IPS DF 6.9 (cell line): ENCODE data around the gene IRF8.

ENCODE experiments used
- DNase-seq: peaks from one replicate; pipeline ENCODE4 v3.0.0-alpha.2; 2013; ENCODE audit warnings: low read depth, low spot score
- H3K27ac ChIP-seq: one replicate; pipeline ENCODE4 v1.5.1; 2013; ENCODE audit warnings: low read length, control low read depth
- H3K27me3 ChIP-seq: 2 replicates; pipeline ENCODE4 v1.6.1; 2013; ENCODE audit warnings: mild to moderate bottlenecking, low read length; ENCODE audit not compliant: control insufficient read depth, insufficient read depth
- H3K36me3 ChIP-seq: 2 replicates; pipeline ENCODE4 v1.6.1; 2013; ENCODE audit warnings: low read length; ENCODE audit not compliant: control insufficient read depth, insufficient read depth
- H3K4me1 ChIP-seq: 2 replicates; pipeline ENCODE4 v1.6.1; 2013; ENCODE audit warnings: low read length; ENCODE audit not compliant: control insufficient read depth, insufficient read depth
- H3K4me3 ChIP-seq: 2 replicates; pipeline ENCODE4 v1.5.1; 2013; ENCODE audit warnings: mild to moderate bottlenecking, low read length
- H3K9me3 ChIP-seq: 2 replicates; pipeline ENCODE4 v1.6.1; 2013; ENCODE audit warnings: low read length, inconsistent platforms; ENCODE audit not compliant: control insufficient read depth, insufficient read depth
- WGBS: extraction: QIAGEN DNeasy Blood & Tissue Kit; methylation state at CpG from one replicate; pipeline ENCODE4 v1.1.7; 2013; ENCODE audit warnings: mixed read lengths, missing lambda C conversion rate; ENCODE audit not compliant: insufficient read length, insufficient coverage; 5-methylcytosine and 5-hydroxymethylcytosine counted together

Gene IRF8

DNA sequence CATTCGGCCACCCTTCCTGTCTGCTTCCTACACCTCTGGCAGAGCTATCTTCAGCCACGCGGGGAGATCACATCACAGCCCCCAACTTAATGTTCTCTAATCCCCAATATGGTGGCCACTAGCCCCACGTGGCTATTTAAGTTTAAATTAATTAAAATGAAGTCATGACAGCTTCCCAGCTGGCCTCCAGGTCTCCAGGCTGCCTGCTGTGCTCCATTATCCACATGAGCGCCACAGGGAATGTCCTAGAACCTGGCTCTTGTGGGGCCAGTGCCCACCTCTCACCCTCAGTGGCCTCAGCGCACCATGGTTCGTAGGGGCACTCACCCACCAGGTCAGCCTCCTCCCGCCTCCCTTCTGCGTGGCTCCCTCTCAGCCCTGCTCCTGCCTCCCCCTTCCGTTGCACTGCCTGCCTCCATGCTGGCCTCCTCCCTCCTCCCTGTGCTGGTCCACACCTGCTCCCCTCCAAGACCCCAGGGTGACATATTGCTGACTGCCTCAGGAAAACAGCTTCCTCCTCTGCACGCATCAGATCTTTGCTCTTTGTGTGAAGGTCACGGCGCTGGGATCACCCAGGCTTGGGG, 47.7 kb downstream of the IRF8 start:
- H3K27ac ChIP-seq, result no peak overlapping the region
- no peak overlapping the region for H3K4me3 ChIP-seq
- no peaks in the 10 kb centered on the region; the same call in 1 of the 2 replicates for H3K4me1 ChIP-seq
- no CpG with 5 or more reads among the region's 13 CpGs for WGBS
- H3K27me3 ChIP-seq, result no peaks in the 10 kb centered on the region
- DNase-seq, result no peak
- H3K36me3 ChIP-seq, result no peaks in the 10 kb centered on the region
- H3K9me3 ChIP-seq, result no peaks in the 10 kb centered on the region

DNA sequence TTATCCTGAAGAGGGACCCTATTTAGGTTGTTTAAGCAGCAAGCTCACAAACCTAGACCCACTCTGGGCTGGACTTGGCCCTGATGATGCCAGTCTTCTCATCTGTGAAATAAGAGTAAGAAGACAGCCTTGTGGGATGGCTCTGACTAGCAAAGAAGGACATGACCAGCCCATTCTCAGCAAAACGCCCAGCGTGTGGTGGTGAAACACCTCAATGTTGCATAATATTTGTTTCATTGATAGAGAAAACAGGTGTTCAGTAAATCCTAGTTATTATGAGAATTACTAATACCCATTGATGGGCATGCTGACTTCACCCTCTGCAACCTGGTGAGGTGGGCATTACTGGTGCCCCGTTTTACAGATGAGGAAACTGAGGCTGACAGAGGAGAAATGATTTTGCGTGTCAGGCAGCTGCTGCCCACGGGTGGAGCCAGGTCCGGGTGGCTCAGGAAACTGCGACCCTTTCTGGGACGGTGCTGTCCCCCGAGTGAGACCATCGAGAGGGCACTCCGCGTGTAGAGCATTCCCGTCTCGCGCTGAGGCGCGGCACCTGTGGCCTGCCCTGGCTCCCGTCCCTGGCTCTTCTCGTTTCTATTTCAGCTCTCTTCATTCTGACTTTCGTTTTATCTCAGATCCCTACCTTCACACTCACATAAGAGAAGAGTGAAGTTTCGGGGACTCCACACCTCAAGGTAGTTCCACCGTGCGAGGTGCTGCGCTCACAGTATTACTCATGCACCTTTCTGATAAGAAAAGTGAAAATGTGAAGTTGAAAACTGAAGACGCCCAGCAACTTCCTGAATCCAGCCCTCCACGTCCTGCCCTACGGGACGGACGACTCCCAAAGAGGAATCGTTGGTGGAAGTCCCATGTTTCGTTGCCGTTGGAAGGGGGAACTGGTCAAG, 48.5 kb downstream of the IRF8 start:
- DNase-seq, result no peak
- H3K4me3 ChIP-seq, result no peak overlapping the region
- H3K27me3 ChIP-seq, result no peaks in the 10 kb centered on the region
- no peaks in the 10 kb centered on the region for H3K36me3 ChIP-seq
- H3K27ac ChIP-seq, result no peak overlapping the region
- no CpG with 5 or more reads among the region's 32 CpGs for WGBS
- H3K4me1 ChIP-seq, result no peaks in the 10 kb centered on the region; the same call in 1 of the 2 replicates
- H3K9me3 ChIP-seq, result no peaks in the 10 kb centered on the region

DNA sequence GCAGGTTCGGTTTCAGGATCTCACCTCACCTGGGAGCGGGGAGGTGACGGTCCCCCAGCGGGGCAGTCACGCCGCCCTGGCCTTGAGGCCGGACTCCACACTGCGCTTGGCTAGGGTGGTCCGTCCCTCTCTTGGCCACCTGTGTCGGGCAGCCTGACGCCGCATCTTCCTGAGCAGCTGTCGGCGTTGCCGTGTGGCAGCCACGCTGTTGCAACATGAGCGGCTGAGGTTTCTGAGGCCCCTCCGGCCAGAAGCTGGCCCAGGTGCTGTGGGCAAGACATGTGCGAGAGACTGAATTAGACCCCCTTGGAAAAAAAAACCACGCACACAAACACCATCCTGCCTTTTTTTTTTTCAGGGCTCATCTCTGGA, 49.2 kb downstream of the IRF8 start:
- Histone ChIP-seq H3K27me3 (no peaks in the 10 kb centered on the region), H3K4me1 (no peaks in the 10 kb centered on the region; the same call in 1 of the 2 replicates), H3K4me3 (no peak overlapping the region), H3K9me3 (no peaks in the 10 kb centered on the region), H3K36me3 (no peaks in the 10 kb centered on the region), H3K27ac (no peak overlapping the region)
- WGBS, result no CpG with 5 or more reads among the region's 20 CpGs
- no peak for DNase-seq

DNA sequence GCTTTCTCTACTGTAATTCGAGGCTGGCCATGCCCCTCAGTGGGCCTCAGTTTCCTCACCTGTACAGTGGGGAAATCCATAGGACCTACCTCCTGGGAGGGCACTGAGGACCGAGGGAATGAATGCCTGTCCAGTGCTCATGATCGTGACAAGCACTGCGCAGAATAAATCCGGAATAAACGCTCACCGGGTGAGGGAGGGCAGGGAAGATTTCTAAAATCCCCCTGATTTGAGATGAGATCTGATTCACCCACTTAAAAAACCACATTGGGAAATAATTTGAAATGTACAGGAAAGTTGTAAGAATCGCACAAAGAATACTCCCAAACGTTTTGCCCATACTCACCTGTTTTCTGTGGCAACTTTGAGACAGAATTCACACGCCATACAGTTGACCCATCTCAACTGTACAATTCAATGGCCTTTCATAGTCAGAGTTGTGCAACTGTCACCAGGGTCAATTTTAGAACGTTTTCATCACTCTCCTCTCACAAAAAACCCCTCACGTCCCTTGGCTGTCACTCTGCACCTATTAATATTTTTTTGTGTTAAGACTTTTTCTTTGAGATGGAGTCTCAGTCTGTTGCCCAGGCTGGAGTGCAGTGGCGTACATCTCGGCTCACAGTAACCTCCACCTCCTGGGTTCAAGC, 49.8 kb downstream of the IRF8 start:
- WGBS, result no CpG with 5 or more reads among the region's 14 CpGs
- Histone ChIP-seq H3K27ac (no peak overlapping the region), H3K27me3 (no peaks in the 10 kb centered on the region), H3K9me3 (no peaks in the 10 kb centered on the region), H3K36me3 (no peaks in the 10 kb centered on the region), H3K4me3 (no peak overlapping the region), H3K4me1 (no peaks in the 10 kb centered on the region; the same call in 1 of the 2 replicates)
- no peak for DNase-seq

DNA sequence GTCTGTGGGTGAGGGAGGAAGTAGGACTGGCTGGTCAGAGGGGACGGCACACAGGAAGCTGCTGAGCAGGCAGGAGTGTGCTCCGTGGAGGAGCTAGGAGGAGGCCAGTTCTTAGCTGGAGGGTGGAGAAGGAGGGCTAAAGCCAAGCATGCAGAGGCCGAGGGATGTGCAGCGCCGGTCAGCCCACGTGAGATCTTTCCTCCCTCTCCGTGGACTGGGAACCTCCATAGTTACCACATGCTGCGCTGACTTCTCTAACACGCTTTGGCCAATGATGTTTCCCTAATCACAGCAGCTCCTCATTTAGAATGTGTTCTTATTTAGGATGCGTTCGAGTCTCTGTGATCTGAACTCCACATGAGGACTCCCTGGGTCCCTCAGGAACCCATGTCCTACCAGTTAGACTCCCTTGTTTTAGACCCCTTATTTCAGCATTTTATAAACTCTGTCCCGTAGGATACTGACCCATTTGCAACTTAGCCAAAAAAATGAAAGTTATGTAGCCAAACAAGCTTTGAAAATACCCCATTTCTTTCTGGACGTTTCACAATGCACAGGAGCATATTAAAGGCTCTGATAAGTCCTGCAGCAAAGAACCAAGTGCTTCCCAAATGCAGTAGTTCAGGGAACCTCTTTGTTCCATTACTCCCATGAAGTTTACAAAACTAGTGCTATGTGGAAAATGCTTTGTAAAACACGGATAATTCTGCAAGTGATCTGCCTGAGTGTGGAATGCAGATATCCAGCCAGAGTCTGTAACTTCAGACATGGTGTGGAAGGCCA, 51.4 kb downstream of the IRF8 start:
- no CpG with 5 or more reads among the region's 14 CpGs for WGBS
- no peak for DNase-seq
- Histone ChIP-seq H3K27ac (no peak overlapping the region), H3K9me3 (no peaks in the 10 kb centered on the region), H3K4me1 (no peaks in the 10 kb centered on the region; the same call in 1 of the 2 replicates), H3K4me3 (no peak overlapping the region), H3K27me3 (no peaks in the 10 kb centered on the region), H3K36me3 (no peaks in the 10 kb centered on the region)

DNA sequence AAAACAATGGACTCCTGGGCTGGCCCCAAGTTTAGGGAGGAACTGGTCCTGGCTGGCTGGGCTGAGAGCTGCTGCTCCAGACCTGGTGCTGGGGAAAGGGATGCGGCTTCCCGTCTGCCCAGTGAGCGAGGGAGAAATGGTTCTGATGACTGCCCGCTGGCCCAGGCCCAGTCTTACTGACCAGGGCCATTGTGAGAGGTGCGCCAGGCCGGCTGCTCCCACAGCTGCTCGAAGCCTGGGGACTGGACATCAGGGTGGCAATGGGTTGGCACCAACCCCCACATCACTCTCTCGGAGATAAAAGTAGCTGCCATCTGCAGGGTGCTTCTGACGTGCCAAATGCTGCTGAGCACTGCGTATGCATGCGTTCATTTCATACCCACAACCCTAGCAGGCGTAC, 53.2 kb downstream of the IRF8 start:
- no CpG with 5 or more reads among the region's 12 CpGs for WGBS
- Histone ChIP-seq H3K9me3 (no peaks in the 10 kb centered on the region), H3K4me1 (no peaks in the 10 kb centered on the region), H3K36me3 (no peaks in the 10 kb centered on the region; the same call in 1 of the 2 replicates), H3K4me3 (no peak overlapping the region), H3K27ac (no peak overlapping the region), H3K27me3 (no peaks in the 10 kb centered on the region)
- DNase-seq, result no peak

DNA sequence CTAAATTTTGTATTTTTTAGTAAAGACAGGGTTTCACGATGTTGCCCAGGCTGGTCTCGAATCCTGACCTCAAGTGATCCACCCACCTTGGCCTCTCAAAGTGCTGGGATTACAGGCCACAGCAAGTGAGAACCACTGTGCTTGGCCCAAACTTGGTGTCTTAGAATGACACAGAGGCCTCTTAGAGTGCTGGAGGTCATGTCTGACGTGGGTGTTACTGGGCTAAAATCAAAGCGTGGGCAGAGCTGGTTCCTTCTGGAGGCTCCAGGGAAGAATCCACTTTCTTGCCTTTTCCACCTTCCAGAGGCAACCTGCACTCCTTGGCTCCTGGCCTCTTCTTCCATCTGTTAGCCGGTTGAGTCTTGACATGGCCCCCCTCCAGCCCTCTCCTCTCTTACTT, 53.8 kb downstream of the IRF8 start:
- H3K4me3 ChIP-seq, result no peak overlapping the region
- H3K27me3 ChIP-seq, result no peaks in the 10 kb centered on the region
- no peaks in the 10 kb centered on the region for H3K4me1 ChIP-seq
- H3K36me3 ChIP-seq, result no peaks in the 10 kb centered on the region; the same call in 1 of the 2 replicates
- H3K9me3 ChIP-seq, result no peaks in the 10 kb centered on the region
- DNase-seq, result no peak
- no CpG with 5 or more reads among the region's 5 CpGs for WGBS
- no peak overlapping the region for H3K27ac ChIP-seq

DNA sequence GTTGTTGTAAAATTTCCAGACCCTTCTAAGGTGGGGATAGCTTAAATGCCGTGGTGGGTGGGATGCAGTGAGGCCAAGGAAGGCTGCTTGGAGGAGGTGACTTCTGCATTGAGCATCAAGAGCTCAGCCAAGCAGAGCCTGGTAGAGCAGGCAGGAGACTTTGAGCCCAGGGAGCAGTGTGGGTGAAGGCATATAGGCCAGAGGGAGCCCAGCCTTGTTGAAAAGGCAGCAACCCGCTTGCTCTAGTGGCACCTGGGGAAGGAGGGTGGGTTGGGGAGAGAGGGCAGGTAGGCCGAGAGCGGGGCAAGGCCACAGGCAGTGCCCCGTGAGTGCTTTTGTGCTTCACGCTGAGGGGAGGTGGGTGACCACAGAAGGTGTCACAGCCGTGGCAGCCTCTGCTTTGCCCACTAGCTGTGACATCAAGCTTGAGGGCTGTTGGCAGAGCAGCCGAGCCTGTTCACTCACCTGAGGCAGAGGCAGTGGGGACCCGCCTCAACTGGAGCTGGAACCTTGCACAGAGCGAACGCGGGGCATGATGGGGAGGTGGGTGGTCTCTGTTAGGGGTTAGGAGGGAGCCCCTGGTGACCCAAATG, 56.1 kb downstream of the IRF8 start:
- H3K27ac ChIP-seq, result no peak overlapping the region
- H3K36me3 ChIP-seq, result no peaks in the 10 kb centered on the region; the same call in 1 of the 2 replicates
- H3K27me3 ChIP-seq, result no peaks in the 10 kb centered on the region
- no CpG with 5 or more reads among the region's 12 CpGs for WGBS
- no peak overlapping the region for H3K4me3 ChIP-seq
- no peaks in the 10 kb centered on the region for H3K9me3 ChIP-seq
- DNase-seq, result no peak
- no peaks in the 10 kb centered on the region for H3K4me1 ChIP-seq

DNA sequence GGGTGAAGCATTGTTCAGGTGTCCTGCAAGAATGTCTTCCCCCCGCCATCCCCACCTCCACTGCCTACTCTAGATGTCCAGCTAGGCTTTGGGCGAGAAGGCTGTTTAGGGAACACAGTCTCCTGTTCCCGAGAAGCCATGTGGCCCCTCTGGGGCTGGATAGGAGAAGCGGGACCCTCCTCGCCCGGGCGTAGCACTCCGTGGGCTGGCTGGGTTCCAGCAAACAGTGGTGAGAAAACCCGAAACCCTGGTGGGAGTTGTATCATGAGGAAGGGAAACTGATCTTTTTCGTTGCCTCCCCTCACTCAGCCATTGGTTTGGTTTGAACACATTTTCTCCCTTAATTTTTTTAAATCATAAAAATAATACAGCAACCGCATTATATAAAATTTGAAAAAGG, 56.6 kb downstream of the IRF8 start:
- no peaks in the 10 kb centered on the region for H3K9me3 ChIP-seq
- no peak overlapping the region for H3K27ac ChIP-seq
- no peak for DNase-seq
- no peaks in the 10 kb centered on the region; the same call in 1 of the 2 replicates for H3K36me3 ChIP-seq
- H3K27me3 ChIP-seq, result no peaks in the 10 kb centered on the region
- no peaks in the 10 kb centered on the region for H3K4me1 ChIP-seq
- WGBS, result no CpG with 5 or more reads among the region's 11 CpGs
- H3K4me3 ChIP-seq, result no peak overlapping the region

DNA sequence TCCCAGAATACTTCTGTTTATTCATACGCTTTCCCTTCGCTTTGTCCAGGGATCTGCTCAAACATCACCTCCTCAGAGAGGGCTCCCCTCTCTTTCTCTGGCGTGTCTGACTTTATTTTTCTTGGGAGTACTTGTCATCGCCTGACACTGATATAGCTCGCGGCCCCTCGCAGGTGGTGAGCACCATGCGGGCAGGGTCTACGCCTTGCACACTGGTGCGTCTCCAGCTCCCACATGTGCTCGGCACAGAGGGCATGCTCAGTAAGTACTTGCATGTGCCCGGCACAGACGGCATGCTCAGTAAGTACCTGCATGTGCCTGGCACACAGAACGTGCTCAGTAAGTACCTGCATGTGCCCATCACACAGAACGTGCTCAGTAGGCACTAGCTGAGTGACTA, 57.5 kb downstream of the IRF8 start:
- no peak for DNase-seq
- Histone ChIP-seq H3K27ac (no peak overlapping the region), H3K27me3 (no peaks in the 10 kb centered on the region), H3K36me3 (no peaks in the 10 kb centered on the region; the same call in 1 of the 2 replicates), H3K9me3 (no peaks in the 10 kb centered on the region), H3K4me3 (no peak overlapping the region), H3K4me1 (no peaks in the 10 kb centered on the region)
- WGBS, result no CpG with 5 or more reads among the region's 15 CpGs
